A549 treated with AZD2906 at 1 μM for 4 hours (cell line): ENCODE measurements around the gene ZNF682. TPM values are rescaled to one million over a fixed set of nuclear protein-coding genes. Genes with fewer than 3 reads are reported as not detected.

Experiments used
- total RNA-seq: library from RNA; stranded (reverse); fragments of 200-300 nt; extraction: Qiagen RNA extraction; gene quantifications from 5 replicates; pipeline ENCODE4 v1.2.3, GENCODE V29; 2022

The ZNF682 gene
- total RNA-seq: not detected in 5 replicates

GRCh38 chr19:20039203-20039723, at the start of gene ZNF682:
TSS of gene ZNF682 (minus strand) at chr19:20039505. CDS start at chr19:20039345, 160 bp downstream.

DNA sequence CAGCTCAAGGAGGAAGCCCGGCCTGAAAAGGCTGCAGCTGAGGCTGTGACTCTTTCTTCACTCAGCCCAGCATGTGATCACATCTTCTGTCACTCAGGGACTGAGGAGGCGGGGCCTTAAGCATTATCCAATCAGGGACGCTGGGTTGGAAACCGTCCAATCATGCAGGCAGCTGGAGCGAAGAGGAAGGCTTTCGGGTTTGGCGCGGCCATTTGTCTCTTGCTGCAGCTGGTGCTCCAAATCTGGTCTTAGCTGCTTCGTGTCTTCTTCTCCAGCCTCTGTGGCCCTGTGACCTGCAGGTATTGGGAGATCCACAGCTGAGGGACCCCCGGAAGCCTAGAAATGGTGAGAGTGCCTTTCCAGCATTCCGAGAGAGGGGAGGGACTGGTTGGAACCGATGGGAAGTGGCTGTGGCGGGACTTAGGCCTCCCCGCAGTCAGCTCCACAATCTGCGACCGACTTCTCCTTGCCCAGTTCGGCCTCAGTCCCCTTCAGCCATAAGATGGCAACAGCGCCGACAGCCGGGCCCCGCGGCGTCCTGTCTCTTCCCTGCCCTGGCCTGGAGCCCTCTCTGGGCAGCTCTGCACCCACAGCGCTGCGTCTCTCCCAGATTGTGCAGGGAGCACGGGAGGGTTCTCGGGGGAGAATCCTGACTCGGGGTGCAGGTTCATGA, 38.6 kb upstream of the ZNF682 start, which contains the start of gene ZNF90:
Gene ZNF90 (plus strand): TSS at position 210 of the 673 bp plus-strand sequence. CDS start 133 bp downstream, at position 343.

Other genes with a start within 250 kb of the ZNF682 start
- gene ZNF506, start 217.8 kb downstream of the ZNF682 start, total RNA-seq: 0.12 to 0.39 TPM (median 0.15 TPM) in 5 replicates
- gene ZNF253, start 173.6 kb downstream of the ZNF682 start, total RNA-seq: 0.03 TPM in 1 of 5 replicates, not detected in the others
- not detected in 5 replicates for gene ZNF93, start 138.6 kb downstream of the ZNF682 start, total RNA-seq
- gene ZNF90, start 38.5 kb upstream of the ZNF682 start, total RNA-seq: not detected in 5 replicates
- gene ZNF486, start 127.7 kb upstream of the ZNF682 start, total RNA-seq: not detected in 5 replicates